GM18499 (cell line): Measurements from ENCODE around the gene CBFA2T3.
"Not testable (repeated sequence)": the region's sequence is repeated elsewhere in the genome, so short reads cannot be mapped to it uniquely, and the experiment has no call there.

Source experiments
- ATAC-seq: cut with Tn5 transposase; IDR thresholded peaks from one replicate; pipeline ENCODE4 v1.9.1; 2021; ENCODE audit warnings: moderate number of reproducible peaks; ENCODE audit not compliant: insufficient read depth, unreplicated experiment

Gene CBFA2T3

GRCh38 chr16:89013692-89014402, 36.8 kb upstream of the CBFA2T3 start:
- no peak for ATAC-seq

GRCh38 chr16:89013111-89013510, 36.1 kb upstream of the CBFA2T3 start:
- no peak for ATAC-seq

GRCh38 chr16:89012622-89012995, 35.6 kb upstream of the CBFA2T3 start:
- ATAC-seq = no peak

DNA sequence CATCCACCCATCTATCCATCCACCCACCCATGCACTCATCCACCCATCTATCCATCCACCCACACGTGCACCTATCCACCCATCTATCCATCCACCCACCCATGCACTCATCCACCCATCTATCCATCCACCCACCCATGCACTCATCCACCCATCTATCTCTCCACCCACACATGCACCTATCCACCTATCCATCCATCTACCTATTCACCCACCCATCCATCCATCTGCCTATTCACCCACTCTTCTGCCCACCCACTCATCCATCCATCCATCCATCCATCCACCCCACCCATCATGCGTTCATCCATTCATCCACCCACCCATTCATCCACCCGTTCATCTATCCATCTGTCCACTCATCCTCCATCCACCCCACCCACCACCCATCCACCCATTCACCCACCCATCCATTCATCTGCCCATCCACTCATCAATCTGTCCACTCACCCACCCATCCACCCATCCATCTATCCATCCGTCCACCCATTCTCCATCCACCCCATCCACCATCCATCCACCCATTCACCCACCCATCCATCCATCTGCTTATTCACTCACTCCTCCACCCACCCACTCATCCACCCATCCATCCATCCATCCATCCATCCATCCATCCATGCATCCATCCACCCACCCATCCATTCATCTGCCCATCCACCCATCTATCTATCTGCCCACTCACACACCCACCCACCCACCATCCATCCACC, 35.1 kb upstream of the CBFA2T3 start:
- ATAC-seq = no peak

- no peak for ATAC-seq
Observed at GRCh38 chr16:89010210-89010925, 33.4 kb upstream of the CBFA2T3 start.

GRCh38 chr16:89009343-89010209, 32.6 kb upstream of the CBFA2T3 start:
- ATAC-seq = no peak

DNA sequence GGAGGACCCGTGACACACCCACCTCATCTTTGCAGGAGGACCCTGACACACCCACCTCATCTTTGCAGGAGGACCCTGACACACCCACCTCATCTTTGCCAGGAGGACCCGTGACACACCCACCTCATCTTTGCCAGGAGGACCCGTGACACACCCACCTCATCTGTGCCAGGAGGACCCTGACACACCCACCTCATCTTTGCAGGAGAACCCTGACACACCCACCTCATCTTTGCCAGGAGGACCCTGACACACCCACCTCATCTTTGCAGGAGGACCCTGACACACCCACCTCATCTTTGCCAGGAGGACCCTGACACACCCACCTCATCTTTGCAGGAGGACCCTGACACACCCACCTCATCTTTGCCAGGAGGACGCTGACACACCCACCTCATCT, 31.8 kb upstream of the CBFA2T3 start:
- not testable (repeated sequence) for ATAC-seq

DNA sequence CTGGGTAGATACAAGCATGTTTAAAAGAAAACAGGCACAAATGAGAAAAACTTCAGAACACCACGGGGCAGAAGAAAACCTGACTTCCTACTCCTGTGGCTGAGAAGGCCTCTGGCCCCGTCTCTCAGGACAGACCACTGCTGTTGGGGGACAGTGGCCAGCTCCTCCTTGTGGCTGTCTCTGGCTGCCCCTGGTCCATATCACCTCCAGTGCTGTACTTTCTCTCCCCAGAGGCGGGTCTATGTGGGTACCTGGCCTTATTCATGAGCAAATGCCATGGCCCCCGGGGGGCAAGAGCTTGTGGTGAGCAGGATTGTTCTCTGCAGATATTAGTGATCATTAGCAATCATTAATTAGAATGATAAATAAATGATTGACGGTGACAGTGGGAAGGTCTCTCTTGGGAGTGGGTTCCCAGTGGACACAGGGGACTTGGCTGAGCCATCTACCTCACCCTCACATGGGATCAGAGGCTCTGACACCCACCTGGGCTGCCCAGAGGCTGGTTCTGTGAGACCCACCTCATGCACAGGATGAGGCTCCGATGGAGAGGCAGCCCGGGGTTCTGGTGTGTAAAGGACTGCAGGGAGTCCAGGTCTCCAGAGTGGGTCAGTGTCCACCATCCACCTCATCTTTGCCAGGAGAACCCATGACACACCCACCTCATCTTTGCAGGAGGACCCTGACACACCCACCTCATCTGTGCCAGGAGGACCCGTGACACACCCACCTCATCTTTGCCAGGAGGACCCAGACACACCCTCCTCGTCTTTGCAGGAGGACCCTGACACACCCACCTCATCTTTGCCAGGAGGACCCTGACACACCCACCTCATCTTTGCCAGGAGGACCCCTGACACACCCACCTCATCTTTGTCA, 30.6 kb upstream of the CBFA2T3 start:
- ATAC-seq = no peak

DNA sequence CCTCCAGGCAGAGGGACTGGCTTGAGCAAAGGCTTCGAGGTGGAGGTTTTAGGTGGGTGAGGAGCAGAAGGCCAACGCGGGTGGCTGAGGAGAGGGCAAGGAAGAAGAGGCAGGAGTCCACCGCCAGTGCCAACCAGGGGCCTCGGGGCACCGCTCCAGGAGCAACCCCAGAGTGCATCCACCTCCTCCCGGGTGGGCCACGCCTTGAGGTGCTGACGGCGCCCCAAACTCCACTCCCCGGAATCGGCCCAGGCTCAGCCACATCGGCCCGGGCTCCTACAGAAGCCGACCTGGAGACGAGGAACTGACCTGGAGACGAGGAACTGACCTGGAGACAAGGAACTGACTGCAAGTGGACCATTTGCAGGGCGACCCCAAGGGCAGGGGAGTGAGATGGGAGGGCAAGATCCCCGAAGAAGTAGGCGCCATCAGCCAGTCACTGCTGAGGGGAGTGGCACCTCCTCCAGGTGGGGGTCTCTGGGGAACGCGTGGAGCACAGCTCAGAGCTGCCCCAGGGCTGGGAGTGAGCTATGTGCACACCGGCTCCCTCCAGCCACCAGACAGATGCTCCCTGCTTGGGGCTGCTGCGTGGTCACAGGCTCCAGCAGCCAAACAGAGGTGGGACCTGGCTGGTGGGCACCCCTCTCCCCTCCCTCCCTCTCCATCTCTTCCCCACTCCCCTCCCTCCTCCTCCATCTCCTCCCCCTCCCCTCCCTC, 29.2 kb upstream of the CBFA2T3 start:
- ATAC-seq = no peak

DNA sequence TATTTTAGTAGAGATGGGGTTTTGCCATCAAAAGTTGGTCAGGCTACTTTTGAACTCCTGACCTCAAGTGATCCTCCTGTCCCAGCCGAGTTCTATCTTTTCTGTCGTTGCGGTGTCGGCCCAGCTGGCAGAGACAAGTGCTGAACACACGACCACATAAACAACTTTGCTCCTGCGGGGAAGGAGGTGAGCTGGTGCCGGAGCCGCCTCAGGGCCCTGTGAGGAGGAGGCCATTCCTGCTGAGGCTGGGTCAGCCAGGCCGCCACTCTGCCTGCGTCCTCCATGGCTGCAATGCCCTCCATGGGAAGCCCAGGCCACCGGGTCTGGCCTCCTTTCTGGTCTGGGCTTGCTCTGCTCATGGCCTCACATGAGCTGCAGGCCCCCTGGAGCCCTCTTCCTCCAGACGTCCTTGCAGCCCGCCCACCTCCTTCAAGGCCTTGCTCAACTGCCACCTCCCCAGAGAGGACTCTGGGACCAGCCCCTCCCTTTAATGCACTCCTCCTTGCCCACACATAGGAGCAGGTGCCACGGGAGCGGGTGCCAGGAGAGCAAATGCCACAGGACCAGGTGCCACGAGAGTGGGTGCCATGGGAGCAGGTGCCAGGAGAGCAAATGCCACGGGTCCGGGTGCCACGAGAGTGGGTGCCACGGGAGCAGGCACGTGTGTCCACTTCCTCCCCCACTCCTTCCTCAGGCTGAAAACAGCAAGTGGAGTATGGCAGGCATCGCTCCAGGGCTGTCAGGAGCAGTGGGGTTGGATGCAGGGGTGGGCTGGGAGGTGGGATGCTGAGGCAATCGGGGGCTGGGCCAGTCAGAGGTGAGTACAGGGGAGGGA, 28.4 kb upstream of the CBFA2T3 start:
- ATAC-seq = no peak

DNA sequence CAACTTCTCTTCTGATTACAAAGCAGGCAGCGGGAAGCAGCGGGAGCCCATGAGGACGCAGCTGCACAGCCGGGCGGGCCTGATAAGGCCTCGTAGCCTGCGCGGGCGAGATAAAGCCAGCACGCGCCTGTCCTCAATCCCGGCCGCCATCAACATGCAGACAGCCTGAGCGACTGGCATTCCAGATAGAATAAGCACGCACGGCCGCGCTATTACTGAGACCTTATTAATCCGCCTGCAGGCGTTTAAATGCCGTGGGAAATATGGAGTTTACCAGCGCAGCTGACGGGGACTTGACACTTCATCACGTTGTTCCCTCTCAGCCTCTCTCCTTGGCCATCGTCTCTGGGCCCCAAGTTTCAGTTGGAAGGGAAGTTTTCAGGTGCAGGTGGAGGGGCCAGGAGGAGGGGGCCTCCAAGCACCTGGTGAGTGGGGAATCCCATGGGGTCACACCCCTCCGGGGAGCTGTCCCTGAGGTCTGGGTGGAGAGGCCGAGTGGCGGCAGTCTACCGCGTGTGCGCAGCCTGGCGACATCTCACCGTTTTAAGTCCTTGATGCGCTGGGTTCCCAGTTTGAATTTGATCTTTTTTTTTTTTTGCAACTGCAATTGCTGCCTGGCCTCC, 27.3 kb upstream of the CBFA2T3 start:
- ATAC-seq = no peak

- no peak for ATAC-seq
Observed at GRCh38 chr16:89003831-89004208, 26.8 kb upstream of the CBFA2T3 start.

DNA sequence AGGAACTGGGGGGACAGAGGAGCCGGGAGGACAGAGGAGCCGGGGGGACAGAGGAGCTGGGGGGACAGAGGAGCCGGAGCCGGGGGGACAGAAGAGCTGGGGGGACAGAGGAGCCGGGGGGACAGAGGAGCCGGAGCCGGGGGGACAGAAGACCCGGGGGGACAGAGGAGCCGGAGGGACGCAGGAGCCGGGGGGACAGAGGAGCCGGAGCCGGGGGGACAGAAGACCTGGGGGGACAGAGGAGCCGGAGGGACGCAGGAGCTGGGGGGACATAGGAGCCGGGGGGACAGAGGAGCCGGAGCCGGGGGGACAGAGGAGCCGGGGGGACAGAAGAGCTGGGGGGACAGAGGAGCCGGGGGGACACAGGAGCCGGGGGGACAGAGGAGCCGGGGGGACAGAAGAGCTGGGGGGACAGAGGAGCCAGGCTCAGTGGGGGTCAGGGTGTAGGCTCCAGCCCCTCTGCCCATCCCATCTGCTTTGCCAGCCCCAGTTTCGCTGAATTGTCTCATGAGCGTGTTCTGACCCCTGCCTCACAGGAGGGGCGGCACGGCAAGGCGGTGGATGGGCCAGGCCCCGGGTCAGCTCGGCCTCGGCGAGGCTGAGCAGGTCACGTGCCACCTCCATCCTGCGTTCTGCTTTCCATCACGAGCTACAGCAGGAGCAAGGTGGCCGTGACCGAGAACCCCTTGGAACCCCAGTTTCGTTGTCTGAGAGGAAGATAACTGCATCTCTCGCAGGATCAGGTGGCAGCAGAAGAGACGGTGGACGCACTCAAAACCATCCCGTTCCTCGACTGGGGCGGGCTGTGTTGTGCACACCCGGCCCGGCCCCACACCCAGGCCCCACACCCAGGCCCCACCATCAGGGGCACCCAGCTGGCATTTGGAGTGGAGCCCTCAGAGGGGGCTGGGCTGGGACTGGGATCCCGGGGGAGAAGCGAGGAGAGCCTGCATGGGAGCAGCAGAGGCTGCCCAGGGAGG, 26.1 kb upstream of the CBFA2T3 start:
- ATAC-seq = no peak

DNA sequence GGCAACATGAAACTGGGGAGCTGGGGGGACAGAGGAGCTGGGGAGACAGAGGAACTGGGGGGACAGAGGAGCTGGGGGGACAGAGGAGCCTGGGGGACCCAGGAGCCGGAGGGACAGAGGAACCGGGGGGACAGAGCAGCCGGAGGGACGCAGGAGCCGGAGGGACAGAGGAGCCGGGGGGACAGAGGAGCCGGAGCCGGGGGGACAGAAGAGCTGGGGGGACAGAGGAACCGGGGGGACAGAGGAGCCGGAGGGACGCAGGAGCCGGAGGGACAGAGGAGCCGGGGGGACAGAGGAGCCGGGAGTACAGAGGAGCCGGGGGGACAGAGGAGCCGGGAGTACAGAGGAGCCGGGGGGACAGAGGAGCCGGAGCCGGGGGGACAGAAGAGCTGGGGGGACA, 25.1 kb upstream of the CBFA2T3 start:
- ATAC-seq = not testable (repeated sequence)

- no peak for ATAC-seq
Observed at GRCh38 chr16:89001117-89002027, 24.4 kb upstream of the CBFA2T3 start.
